ENCODE data around the gene POMGNT1. TPM values are rescaled to one million over a fixed set of nuclear protein-coding genes. Genes with fewer than 3 reads are reported as not detected.

POMGNT1 gene
- total and polyA plus RNA-seq, 2 of the 13 experiments (the other 11 are each of a cell fraction or from before 2014, with no cell fraction given): 33.9 to 46.8 TPM

DNA sequence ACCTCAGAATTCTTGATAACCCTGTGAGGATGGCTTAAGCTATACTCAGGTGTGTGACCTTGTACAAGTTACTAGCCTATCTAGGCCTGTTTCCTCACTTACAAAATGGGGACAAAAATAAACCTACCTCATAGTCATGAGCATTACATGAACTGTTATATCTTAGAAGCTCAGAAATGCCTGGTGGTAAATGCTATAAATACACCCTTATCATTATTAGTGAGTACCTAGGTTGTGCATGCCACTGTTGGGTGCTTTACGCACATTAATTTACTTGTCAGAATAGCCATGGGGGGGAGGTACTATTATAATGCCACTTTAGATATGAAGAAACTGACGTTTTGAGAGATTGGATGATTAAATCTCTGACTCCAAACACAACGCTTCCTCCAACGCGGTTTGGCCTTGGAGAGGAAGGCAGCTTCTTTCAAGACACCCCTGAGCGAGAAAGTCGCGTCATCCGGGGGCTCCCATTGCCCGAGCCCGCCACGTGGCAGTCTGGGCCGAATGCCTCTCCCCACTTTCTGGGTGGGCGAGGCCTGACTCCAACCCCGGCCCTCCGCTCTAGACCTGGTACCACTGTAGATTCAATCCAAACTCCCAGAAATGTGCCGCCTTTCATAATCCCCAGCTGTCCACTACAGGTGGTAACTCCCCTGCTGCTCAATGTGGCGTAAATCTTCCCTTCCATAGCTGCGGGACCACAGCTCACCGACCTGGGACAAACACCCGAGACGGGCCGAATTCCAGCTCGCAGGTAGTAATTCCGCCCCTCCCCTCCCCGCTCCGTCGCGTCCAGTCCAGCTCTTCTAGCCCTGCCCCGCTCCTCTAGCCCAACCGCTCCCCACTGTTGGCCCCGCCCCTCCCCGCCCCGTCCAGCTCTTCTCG lies 48.6 kb upstream of the POMGNT1 start (continued):
- TF ChIP-seq, protein P1, sequence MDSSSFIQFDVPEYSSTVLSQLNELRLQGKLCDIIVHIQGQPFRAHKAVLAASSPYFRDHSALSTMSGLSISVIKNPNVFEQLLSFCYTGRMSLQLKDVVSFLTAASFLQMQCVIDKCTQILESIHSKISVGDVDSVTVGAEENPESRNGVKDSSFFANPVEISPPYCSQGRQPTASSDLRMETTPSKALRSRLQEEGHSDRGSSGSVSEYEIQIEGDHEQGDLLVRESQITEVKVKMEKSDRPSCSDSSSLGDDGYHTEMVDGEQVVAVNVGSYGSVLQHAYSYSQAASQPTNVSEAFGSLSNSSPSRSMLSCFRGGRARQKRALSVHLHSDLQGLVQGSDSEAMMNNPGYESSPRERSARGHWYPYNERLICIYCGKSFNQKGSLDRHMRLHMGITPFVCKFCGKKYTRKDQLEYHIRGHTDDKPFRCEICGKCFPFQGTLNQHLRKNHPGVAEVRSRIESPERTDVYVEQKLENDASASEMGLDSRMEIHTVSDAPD (CRISPR knock-in tag; IDR thresholded peaks at IDR 0.05): no peak
- 0 out of 2 replicates have a peak, but pooled peaks have one; percentile 54 for TF ChIP-seq NFATC3 (CRISPR knock-in tag; IDR thresholded peaks at IDR 0.05)
- no peak for TF ChIP-seq HMGA1 (CRISPR knock-in tag; conservative IDR thresholded peaks at IDR 0.05)
- no peak for TF ChIP-seq HMGXB3 (CRISPR knock-in tag; IDR thresholded peaks at IDR 0.05; ENCODE audit: borderline replicate concordance)
- TF ChIP-seq SETDB1 (CRISPR knock-in tag; IDR thresholded peaks at IDR 0.05; ENCODE audit: borderline replicate concordance): no peak
- TF ChIP-seq, protein P2, sequence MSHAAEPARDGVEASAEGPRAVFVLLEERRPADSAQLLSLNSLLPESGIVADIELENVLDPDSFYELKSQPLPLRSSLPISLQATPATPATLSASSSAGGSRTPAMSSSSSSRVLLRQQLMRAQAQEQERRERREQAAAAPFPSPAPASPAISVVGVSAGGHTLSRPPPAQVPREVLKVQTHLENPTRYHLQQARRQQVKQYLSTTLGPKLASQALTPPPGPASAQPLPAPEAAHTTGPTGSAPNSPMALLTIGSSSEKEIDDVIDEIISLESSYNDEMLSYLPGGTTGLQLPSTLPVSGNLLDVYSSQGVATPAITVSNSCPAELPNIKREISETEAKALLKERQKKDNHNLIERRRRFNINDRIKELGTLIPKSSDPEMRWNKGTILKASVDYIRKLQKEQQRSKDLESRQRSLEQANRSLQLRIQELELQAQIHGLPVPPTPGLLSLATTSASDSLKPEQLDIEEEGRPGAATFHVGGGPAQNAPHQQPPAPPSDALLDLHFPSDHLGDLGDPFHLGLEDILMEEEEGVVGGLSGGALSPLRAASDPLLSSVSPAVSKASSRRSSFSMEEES (CRISPR knock-in tag; IDR thresholded peaks at IDR 0.05): no peak
- TF ChIP-seq ZNF558 (CRISPR knock-in tag; IDR thresholded peaks at IDR 0.05; ENCODE audit: borderline replicate concordance): 0 out of 2 replicates have a peak, but pooled peaks have one; percentile 51
- TF ChIP-seq ZNF333 (CRISPR knock-in tag; IDR thresholded peaks at IDR 0.05; ENCODE audit: borderline replicate concordance): no peak
- TF ChIP-seq, protein P3, sequence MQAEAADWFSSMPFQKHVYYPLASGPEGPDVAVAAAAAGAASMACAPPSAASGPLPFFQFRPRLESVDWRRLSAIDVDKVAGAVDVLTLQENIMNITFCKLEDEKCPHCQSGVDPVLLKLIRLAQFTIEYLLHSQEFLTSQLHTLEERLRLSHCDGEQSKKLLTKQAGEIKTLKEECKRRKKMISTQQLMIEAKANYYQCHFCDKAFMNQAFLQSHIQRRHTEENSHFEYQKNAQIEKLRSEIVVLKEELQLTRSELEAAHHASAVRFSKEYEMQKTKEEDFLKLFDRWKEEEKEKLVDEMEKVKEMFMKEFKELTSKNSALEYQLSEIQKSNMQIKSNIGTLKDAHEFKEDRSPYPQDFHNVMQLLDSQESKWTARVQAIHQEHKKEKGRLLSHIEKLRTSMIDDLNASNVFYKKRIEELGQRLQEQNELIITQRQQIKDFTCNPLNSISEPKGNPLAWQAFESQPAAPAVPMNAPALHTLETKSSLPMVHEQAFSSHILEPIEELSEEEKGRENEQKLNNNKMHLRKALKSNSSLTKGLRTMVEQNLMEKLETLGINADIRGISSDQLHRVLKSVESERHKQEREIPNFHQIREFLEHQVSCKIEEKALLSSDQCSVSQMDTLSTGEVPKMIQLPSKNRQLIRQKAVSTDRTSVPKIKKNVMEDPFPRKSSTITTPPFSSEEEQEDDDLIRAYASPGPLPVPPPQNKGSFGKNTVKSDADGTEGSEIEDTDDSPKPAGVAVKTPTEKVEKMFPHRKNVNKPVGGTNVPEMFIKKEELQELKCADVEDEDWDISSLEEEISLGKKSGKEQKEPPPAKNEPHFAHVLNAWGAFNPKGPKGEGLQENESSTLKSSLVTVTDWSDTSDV (CRISPR knock-in tag; IDR thresholded peaks at IDR 0.05): 0 out of 2 replicates have a peak, but pooled peaks have one; percentile 4
- TF ChIP-seq HIVEP1 (CRISPR knock-in tag; IDR thresholded peaks at IDR 0.05): no peak
- TF ChIP-seq ARID5B (CRISPR knock-in tag; IDR thresholded peaks at IDR 0.05): no peak
- TF ChIP-seq AGO1 (IDR thresholded peaks at IDR 0.05; ENCODE audit: low read depth, low read length, poor library complexity, severe bottlenecking): no peak

All from HepG2 (cell line).